Parathyroid adenoma (tissue), 2 donors: ENCODE data around the gene AMBN.

Experiments
- H2AFZ ChIP-seq: fragments of 300-600 bp; sonication (generic); one replicate; pipeline ENCODE4 v1.7.0; 2017; ENCODE audit warnings: antibody characterized with exemption, mild to moderate bottlenecking
- H3K27ac ChIP-seq: fragments of 300-600 bp; sonication (generic); one replicate; pipeline ENCODE4 v1.7.0; 2017
- H3K27me3 ChIP-seq: fragments of 300-600 bp; sonication (generic); one replicate; pipeline ENCODE4 v1.7.0; 2017; ENCODE audit warnings: low read length; ENCODE audit not compliant: control insufficient read depth, insufficient read depth
- H3K36me3 ChIP-seq: fragments of 300-600 bp; sonication (generic); one replicate; pipeline ENCODE4 v1.7.0; 2017; ENCODE audit warnings: low read length; ENCODE audit not compliant: control insufficient read depth, insufficient read depth
- H3K4me1 ChIP-seq: fragments of 300-600 bp; sonication (generic); one replicate; pipeline ENCODE4 v1.7.0; 2017; ENCODE audit warnings: control low read depth
- H3K4me2 ChIP-seq: fragments of 300-600 bp; sonication (generic); one replicate; pipeline ENCODE4 v1.7.0; 2017; ENCODE audit warnings: low read length
- H3K4me3 ChIP-seq: fragments of 300-600 bp; sonication (generic); one replicate; pipeline ENCODE4 v1.7.0; 2017; ENCODE audit warnings: low read depth, low read length
- H3K79me2 ChIP-seq: fragments of 300-600 bp; sonication (generic); one replicate; pipeline ENCODE4 v1.7.0; 2017; ENCODE audit warnings: control low read depth
- H3K9ac ChIP-seq: fragments of 300-600 bp; sonication (generic); one replicate; pipeline ENCODE4 v1.7.0; 2017; ENCODE audit warnings: mild to moderate bottlenecking
- H3K9me3 ChIP-seq: fragments of 300-600 bp; sonication (generic); one replicate; pipeline ENCODE4 v1.7.0; 2017; ENCODE audit warnings: low read length; ENCODE audit not compliant: control insufficient read depth
- TF ChIP-seq, protein P1 (sequence below): fragments of 300-600 bp; sonication (generic); IDR thresholded peaks from one replicate; pipeline ENCODE4 v1.7.0; 2017; ENCODE audit warnings: antibody characterized with exemption, mild to moderate bottlenecking
- donor health status: primary hyperparathyroidism.

AMBN gene

DNA sequence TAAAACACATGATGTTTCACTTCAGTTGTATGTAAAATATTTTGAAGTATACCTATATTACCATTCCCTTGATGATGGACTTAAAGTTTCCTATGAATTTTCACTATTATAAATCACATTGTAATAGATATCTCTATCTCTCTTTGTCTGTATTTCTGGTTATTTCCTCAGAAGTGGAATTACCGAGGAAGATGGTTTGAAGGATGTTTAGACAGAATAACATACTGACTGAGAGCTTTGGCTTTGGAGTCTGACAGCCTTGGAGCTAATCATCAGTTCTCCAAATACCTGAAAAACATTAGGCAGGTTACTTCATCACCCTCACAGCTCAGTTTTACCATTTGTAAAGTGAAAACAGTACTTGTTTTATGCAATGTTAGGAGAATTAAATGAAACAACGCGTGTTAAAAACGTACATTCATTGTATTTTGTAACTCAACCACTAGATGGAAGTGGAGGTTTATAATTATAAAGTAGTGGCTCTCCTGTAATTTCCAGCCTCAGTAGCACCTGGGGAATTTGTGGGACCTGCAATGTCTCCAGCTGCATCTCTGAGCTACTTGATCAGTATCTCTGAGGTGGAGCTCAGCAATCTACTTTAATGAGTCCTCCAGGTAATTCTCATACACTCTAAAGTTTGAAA lies 59.9 kb downstream of the AMBN start:
- Histone ChIP-seq H3K9me3 (no peaks in the 10 kb centered on the region), H3K27me3 (no peaks in the 10 kb centered on the region), H3K79me2 (no peaks in the 10 kb centered on the region), H3K4me3 (no peak overlapping the region), H3K36me3 (no peaks in the 10 kb centered on the region), H3K4me1 (no peaks in the 10 kb centered on the region), H3K9ac (no peak overlapping the region), H3K27ac (no peak overlapping the region), H2AFZ (peak overlapping the region; percentile 34), H3K4me2 (peak overlapping the region; percentile 45)
- TF ChIP-seq, protein P1, sequence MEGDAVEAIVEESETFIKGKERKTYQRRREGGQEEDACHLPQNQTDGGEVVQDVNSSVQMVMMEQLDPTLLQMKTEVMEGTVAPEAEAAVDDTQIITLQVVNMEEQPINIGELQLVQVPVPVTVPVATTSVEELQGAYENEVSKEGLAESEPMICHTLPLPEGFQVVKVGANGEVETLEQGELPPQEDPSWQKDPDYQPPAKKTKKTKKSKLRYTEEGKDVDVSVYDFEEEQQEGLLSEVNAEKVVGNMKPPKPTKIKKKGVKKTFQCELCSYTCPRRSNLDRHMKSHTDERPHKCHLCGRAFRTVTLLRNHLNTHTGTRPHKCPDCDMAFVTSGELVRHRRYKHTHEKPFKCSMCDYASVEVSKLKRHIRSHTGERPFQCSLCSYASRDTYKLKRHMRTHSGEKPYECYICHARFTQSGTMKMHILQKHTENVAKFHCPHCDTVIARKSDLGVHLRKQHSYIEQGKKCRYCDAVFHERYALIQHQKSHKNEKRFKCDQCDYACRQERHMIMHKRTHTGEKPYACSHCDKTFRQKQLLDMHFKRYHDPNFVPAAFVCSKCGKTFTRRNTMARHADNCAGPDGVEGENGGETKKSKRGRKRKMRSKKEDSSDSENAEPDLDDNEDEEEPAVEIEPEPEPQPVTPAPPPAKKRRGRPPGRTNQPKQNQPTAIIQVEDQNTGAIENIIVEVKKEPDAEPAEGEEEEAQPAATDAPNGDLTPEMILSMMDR = peak; percentile 40

DNA sequence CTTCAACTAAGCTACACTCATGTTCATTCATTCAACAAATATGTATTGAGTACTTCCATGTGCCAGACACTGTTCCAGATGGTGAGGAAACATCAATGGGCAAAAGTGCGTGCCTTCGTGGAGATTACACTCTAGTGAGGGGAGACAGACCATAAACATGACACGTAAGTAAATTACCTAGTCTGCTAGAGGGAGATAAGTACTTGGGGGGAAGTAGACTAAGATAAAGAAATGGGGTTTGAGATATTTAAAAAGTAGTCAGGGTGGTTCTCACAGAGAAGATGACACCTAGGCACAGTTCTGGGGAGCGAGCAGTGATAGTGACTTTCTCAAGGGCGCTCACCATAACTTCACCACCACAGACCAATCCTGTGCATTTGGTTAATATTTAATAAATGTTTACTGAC lies 62.6 kb downstream of the AMBN start:
- no peaks in the 10 kb centered on the region for H3K27me3 ChIP-seq
- H3K79me2 ChIP-seq = no peaks in the 10 kb centered on the region
- no peaks in the 10 kb centered on the region for H3K4me1 ChIP-seq
- no peak overlapping the region for H3K4me3 ChIP-seq
- no peaks in the 10 kb centered on the region for H3K9me3 ChIP-seq
- H3K9ac ChIP-seq = no peak overlapping the region
- H3K27ac ChIP-seq = no peak overlapping the region
- H2AFZ ChIP-seq = no peak overlapping the region
- H3K36me3 ChIP-seq = no peaks in the 10 kb centered on the region
- no peak overlapping the region for H3K4me2 ChIP-seq
- TF ChIP-seq, protein P1 = no peak
